GM23248 (cell line): ENCODE data around the gene STRIP1. TPM values are rescaled to one million over a fixed set of nuclear protein-coding genes. Genes with fewer than 3 reads are reported as not detected.

Experiments
- DNase-seq: peaks from one replicate; pipeline ENCODE4 v3.0.0-alpha.2; 2015
- H2AFZ ChIP-seq: fragments of 200-600 bp; sonication (generic); 2 replicates; pipeline ENCODE4 v1.6.1; 2016; ENCODE audit warnings: antibody characterized with exemption
- H3F3A ChIP-seq: fragments of 200-600 bp; sonication (generic); 2 replicates; pipeline ENCODE4 v1.6.1; 2016; ENCODE audit warnings: mild to moderate bottlenecking, antibody characterized with exemption, mixed run types; ENCODE audit not compliant: insufficient read depth
- H3K27ac ChIP-seq: fragments of 200-600 bp; sonication (generic); 2 replicates; pipeline ENCODE4 v1.5.1; 2016; ENCODE audit warnings: mild to moderate bottlenecking
- H3K27me3 ChIP-seq: fragments of 200-600 bp; sonication (generic); replicated peaks from 2 replicates; pipeline ENCODE4 v1.6.1; 2016; ENCODE audit warnings: mild to moderate bottlenecking; ENCODE audit not compliant: insufficient read depth
- H3K36me3 ChIP-seq: fragments of 200-600 bp; sonication (generic); 2 replicates; pipeline ENCODE4 v1.6.1; 2016; ENCODE audit warnings: low read depth, mild to moderate bottlenecking
- H3K4me1 ChIP-seq: fragments of 200-600 bp; sonication (generic); 2 replicates; pipeline ENCODE4 v1.6.1; 2016; ENCODE audit warnings: mild to moderate bottlenecking; ENCODE audit not compliant: insufficient read depth
- H3K4me2 ChIP-seq: fragments of 200-600 bp; sonication (generic); one replicate; pipeline ENCODE4 v1.6.1; 2016; ENCODE audit warnings: mild to moderate bottlenecking; ENCODE audit not compliant: unreplicated experiment
- H3K4me3 ChIP-seq: fragments of 200-600 bp; sonication (generic); 2 replicates; pipeline ENCODE4 v1.5.1; 2016; ENCODE audit warnings: mild to moderate bottlenecking
- H3K79me2 ChIP-seq: fragments of 200-600 bp; sonication (generic); 2 replicates; pipeline ENCODE4 v1.6.1; 2016; ENCODE audit warnings: mild to moderate bottlenecking; ENCODE audit not compliant: insufficient read depth
- H3K9ac ChIP-seq: fragments of 200-600 bp; sonication (generic); 2 replicates; pipeline ENCODE4 v1.6.1; 2016; ENCODE audit warnings: mild to moderate bottlenecking
- H3K9me2 ChIP-seq: fragments of 200-600 bp; sonication (generic); 2 replicates; pipeline ENCODE4 v1.6.1; 2016; ENCODE audit warnings: mixed run types, mild to moderate bottlenecking, moderate library complexity; ENCODE audit not compliant: insufficient read depth
- H3K9me3 ChIP-seq: fragments of 200-600 bp; sonication (generic); one replicate; pipeline ENCODE4 v1.6.1; 2017; ENCODE audit warnings: low read depth
- H4K20me1 ChIP-seq: fragments of 200-600 bp; sonication (generic); 2 replicates; pipeline ENCODE4 v1.6.0; 2016; ENCODE audit not compliant: insufficient read depth
- EZH2 ChIP-seq: fragments of 200-600 bp; sonication (generic); IDR thresholded peaks from 2 replicates; pipeline ENCODE4 v1.6.1; 2018; ENCODE audit warnings: antibody characterized with exemption, mild to moderate bottlenecking; ENCODE audit not compliant: insufficient read depth, poor library complexity, severe bottlenecking
- EZH2phosphoT487 ChIP-seq: fragments of 200-600 bp; sonication (generic); IDR thresholded peaks from 2 replicates; pipeline ENCODE4 v1.6.1; 2018; ENCODE audit warnings: antibody characterized with exemption, moderate library complexity, mild to moderate bottlenecking, low read depth; ENCODE audit not compliant: insufficient read depth
- whole genome bisulfite sequencing, 2 experiments: methylation state at CpG; one replicate each; pipeline ENCODE4 v1.1.6; 2015 to 2017; ENCODE audit warnings: low lambda C conversion rate in 2 of 2, low coverage in 1 of 2; ENCODE audit errors: missing lambda C conversion rate in 2 of 2; 5-methylcytosine and 5-hydroxymethylcytosine counted together
- in situ Hi-C: fragments of 300-500 bp; cut with MboI; formaldehyde crosslinking; loops from 2 replicates; pipeline ENCODE4 v1.15.0; 2020
- polyA plus RNA-seq: library from polyadenylated mRNA; unstranded; fragments of >200 nt; fragmentation: Nextera tagmentation; extraction: Ambion mirVana; gene quantifications from 2 replicates; pipeline ENCODE4 v1.2.1, GENCODE V29; 2016
- total RNA-seq: library from RNA; depleted of rRNA; stranded (reverse); fragments of >200 nt; shearing (Covaris generic); gene quantifications from 2 replicates; pipeline ENCODE4 v1.2.3, GENCODE V29; 2014

STRIP1 gene
- total and polyA plus RNA-seq, 2 experiments from 2014 or later: 24.4 to 49.9 TPM

DNA sequence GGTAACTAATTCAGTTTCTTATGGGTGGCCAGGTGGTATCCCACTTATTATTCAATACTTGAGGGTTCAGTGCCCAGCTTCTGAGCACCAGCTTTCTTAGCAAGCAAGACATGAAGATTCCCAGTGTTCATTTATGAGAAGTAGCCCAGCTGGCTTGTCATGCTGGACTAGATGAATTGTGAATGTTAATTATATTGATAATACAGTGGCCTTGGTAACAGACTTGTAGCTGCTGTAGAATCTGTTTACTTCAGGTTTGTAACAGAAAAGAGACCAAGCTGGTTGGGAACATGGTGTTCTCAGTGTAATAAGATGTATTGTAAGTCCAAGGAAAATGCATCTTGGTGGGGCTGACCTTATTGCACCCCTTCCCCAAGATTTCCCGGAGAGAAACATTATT, 39.8 kb upstream of the STRIP1 start:
- TF ChIP-seq EZH2 (no peak), EZH2phosphoT487 (no peak)
- Histone ChIP-seq H3K36me3 (no peaks in the 10 kb centered on the region), H3K9me2 (no peaks in the 10 kb centered on the region), H2AFZ (no peak overlapping the region), H3K4me1 (peaks cover 29% of the 10 kb centered on the region), H3K27ac (no peak overlapping the region), H3K9ac (no peak overlapping the region), H3K4me3 (no peak overlapping the region), H3K4me2 (no peak overlapping the region), H3K27me3 (no peaks in the 10 kb centered on the region), H3K9me3 (no peaks in the 10 kb centered on the region), H3F3A (peaks cover 15% of the 10 kb centered on the region), H3K79me2 (peaks cover 100% of the 10 kb centered on the region), H4K20me1 (no peaks in the 10 kb centered on the region; the same call in 1 of the 2 replicates)
- in situ Hi-C loops: no loop called here
- no peak for DNase-seq
- WGBS, 2 experiments: 50 to 56% methylated on average over 1 of the region's 1 CpG

- Histone ChIP-seq H2AFZ (no peak overlapping the region), H3K36me3 (no peaks in the 10 kb centered on the region)
- in situ Hi-C loops: no loop called here
Observed at GRCh38 chr1:109995536-109995935, 38.9 kb upstream of the STRIP1 start.

GRCh38 chr1:109996476-109996875, 37.9 kb upstream of the STRIP1 start:
- H4K20me1 ChIP-seq: no peaks in the 10 kb centered on the region; the same call in 1 of the 2 replicates
- H3K4me2 ChIP-seq: no peak overlapping the region
- TF ChIP-seq EZH2phosphoT487 (no peak), EZH2 (no peak)
- H3K9me3 ChIP-seq: no peaks in the 10 kb centered on the region
- H3K79me2 ChIP-seq: peaks cover 100% of the 10 kb centered on the region
- peaks cover 30% of the 10 kb centered on the region for H3F3A ChIP-seq
- DNase-seq: peak; percentile 48
- no peaks in the 10 kb centered on the region for H3K27me3 ChIP-seq
- WGBS, 2 experiments: 86% methylated on average over 5 of the region's 5 CpGs
- in situ Hi-C loops: no loop called here
- H3K36me3 ChIP-seq: no peaks in the 10 kb centered on the region
- H2AFZ ChIP-seq: no peak overlapping the region
- H3K4me3 ChIP-seq: no peak overlapping the region
- H3K27ac ChIP-seq: no peak overlapping the region
- H3K9ac ChIP-seq: no peak overlapping the region
- no peaks in the 10 kb centered on the region for H3K9me2 ChIP-seq
- peaks cover 18% of the 10 kb centered on the region for H3K4me1 ChIP-seq

More at GRCh38 chr1:109995536-109995935, 38.9 kb upstream of the STRIP1 start:
- TF ChIP-seq EZH2phosphoT487 (no peak), EZH2 (no peak)
- H3K27ac ChIP-seq: no peak overlapping the region
- H4K20me1 ChIP-seq: no peaks in the 10 kb centered on the region; the same call in 1 of the 2 replicates
- H3F3A ChIP-seq: peaks cover 24% of the 10 kb centered on the region
- no peaks in the 10 kb centered on the region for H3K9me3 ChIP-seq
- WGBS, 2 experiments: 95 to 100% methylated on average over 2 of the region's 2 CpGs
- no peak for DNase-seq
- no peaks in the 10 kb centered on the region for H3K9me2 ChIP-seq
- no peak overlapping the region for H3K9ac ChIP-seq
- peaks cover 100% of the 10 kb centered on the region for H3K79me2 ChIP-seq
- no peaks in the 10 kb centered on the region for H3K27me3 ChIP-seq
- no peak overlapping the region for H3K4me3 ChIP-seq
- H3K4me1 ChIP-seq: peaks cover 22% of the 10 kb centered on the region
- H3K4me2 ChIP-seq: no peak overlapping the region

DNA sequence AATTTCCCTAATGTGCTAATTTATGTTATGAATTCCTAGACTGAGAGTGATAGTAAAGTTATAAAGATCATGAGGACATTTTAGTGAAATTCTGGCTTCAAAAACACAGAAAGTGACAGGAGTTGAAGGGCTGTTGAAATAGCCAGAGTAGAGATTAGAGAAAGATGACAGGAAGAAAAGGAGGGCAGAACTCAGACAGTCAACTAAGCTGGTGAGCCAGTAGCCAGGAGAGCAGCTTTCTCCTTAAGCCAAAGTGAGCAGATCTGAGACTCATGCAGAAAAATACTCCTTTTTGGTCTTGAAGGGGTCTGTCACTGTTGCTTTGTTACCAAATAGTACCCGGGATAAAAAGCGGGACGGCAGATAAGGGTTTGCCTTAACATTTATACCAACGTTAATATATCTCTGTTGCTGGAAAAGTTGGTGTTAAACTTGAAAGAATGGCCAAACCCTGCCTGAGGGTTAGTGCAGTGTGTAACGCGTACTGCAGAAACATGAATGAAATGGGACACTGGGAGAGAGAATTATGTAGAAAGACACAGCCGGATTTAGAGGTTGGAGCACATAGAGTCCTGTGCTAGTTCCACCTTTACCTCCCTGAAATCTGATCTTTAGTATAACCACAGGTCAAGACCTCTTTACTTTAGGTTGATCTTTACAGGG, 37.1 kb upstream of the STRIP1 start:
- peaks cover 24% of the 10 kb centered on the region for H3K4me1 ChIP-seq
- TF ChIP-seq EZH2: no peak
- no peak for TF ChIP-seq EZH2phosphoT487
- H3K4me3 ChIP-seq: no peak overlapping the region
- WGBS, 2 experiments: 72 to 78% methylated on average over 7 of the region's 7 CpGs
- H3F3A ChIP-seq: peaks cover 37% of the 10 kb centered on the region
- no peak for DNase-seq
- H3K9ac ChIP-seq: no peak overlapping the region
- no peaks in the 10 kb centered on the region; the same call in 1 of the 2 replicates for H4K20me1 ChIP-seq
- H2AFZ ChIP-seq: no peak overlapping the region
- no peaks in the 10 kb centered on the region for H3K9me3 ChIP-seq
- no peak overlapping the region for H3K27ac ChIP-seq
- peaks cover 100% of the 10 kb centered on the region for H3K79me2 ChIP-seq
- no peaks in the 10 kb centered on the region for H3K27me3 ChIP-seq
- in situ Hi-C loops: no loop called here
- H3K9me2 ChIP-seq: no peaks in the 10 kb centered on the region
- H3K36me3 ChIP-seq: no peaks in the 10 kb centered on the region
- no peak overlapping the region for H3K4me2 ChIP-seq

GRCh38 chr1:109997867-109998229, 36.6 kb upstream of the STRIP1 start:
- DNase-seq: no peak
- TF ChIP-seq EZH2 (no peak), EZH2phosphoT487 (no peak)
- H3K4me1 ChIP-seq: peaks cover 29% of the 10 kb centered on the region
- no peak overlapping the region for H3K27ac ChIP-seq
- H4K20me1 ChIP-seq: no peaks in the 10 kb centered on the region; the same call in 1 of the 2 replicates
- no peaks in the 10 kb centered on the region for H3K9me2 ChIP-seq
- H3K79me2 ChIP-seq: peaks cover 100% of the 10 kb centered on the region
- peaks cover 40% of the 10 kb centered on the region for H3F3A ChIP-seq
- in situ Hi-C loops: no loop called here
- no peak overlapping the region for H2AFZ ChIP-seq
- H3K9me3 ChIP-seq: no peaks in the 10 kb centered on the region
- H3K4me3 ChIP-seq: no peak overlapping the region
- no peak overlapping the region for H3K4me2 ChIP-seq
- no peak overlapping the region for H3K9ac ChIP-seq
- no peaks in the 10 kb centered on the region for H3K36me3 ChIP-seq
- no peaks in the 10 kb centered on the region for H3K27me3 ChIP-seq
